SH-SY5Y (cell line): Measurements from ENCODE around the gene TRIM37.
A peak's percentile ranks its signal among the peaks of the same experiment; 100 is the strongest.

ENCODE experiments used
- GATA2 ChIP-seq: IDR thresholded peaks from 2 replicates; pipeline ENCODE4 v1.6.1; 2011; ENCODE audit warnings: mild to moderate bottlenecking, low read depth, low read length
- GATA3 ChIP-seq: IDR thresholded peaks from 2 replicates; pipeline ENCODE4 v1.6.1; 2011; ENCODE audit warnings: low read depth, mild to moderate bottlenecking, low read length, moderate library complexity

TRIM37 gene

GRCh38 chr17:59106463-59107305, at the start of gene TRIM37:
TRIM37 (minus strand) TSS chr17:59106880; CDS start chr17:59106461, 419 bp downstream.
- TF ChIP-seq GATA3 (no peak), GATA2 (peak; percentile 85)

DNA sequence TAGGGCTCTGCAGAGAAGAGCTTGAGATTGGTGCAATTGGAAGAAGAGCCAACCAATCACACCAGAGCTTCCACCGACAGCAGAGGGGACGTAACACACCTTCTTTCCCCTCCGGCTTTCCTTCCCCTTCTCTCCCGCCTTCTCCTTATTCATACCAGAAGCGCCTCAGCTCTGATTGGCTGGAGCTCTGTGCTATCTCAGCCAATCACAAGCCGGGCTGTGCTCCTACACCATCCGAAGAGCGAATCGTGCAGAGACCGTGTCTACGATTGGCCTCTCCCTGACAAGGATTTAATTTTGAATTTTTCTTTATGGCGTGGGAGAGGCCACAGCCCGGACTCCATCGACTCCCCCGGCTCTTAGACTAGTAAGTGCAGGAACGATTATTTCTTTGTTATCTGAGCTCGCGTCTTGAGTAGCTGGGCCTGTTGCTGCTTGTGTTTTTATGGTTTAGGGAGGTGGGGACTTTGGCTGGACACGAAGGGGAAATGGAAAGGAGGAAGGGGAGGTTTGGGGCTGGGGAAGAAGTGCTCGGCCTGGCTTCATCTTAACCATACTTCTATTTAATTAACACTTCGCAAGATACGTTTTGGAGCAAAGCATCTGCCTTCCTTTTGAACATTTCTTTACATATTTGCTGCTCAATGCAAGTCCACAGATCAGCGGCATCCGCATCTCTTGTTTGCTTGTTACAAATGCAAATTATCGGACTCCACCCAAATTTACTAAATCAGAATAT, 48.9 kb upstream of the TRIM37 start, which contains the start of gene PRR11:
PRR11 (plus strand) TSS at position 308 of the 739 bp plus-strand sequence. CDS start 14,007 bp downstream, outside the sequence.
- TF ChIP-seq GATA2 (no peak), GATA3 (no peak)

- TF ChIP-seq GATA3, result no peak
- TF ChIP-seq GATA2, result peak; percentile 68
These were observed 48.2 kb upstream of the TRIM37 start, which contains the start of gene SKA2 for GRCh38 chr17:59154721-59155438. SKA2 (minus strand) TSS chr17:59155186; CDS start chr17:59155163, 23 bp downstream.

- TF ChIP-seq GATA2, result no peak
These were observed 47.6 kb upstream of the TRIM37 start for GRCh38 chr17:59154292-59154720.

DNA sequence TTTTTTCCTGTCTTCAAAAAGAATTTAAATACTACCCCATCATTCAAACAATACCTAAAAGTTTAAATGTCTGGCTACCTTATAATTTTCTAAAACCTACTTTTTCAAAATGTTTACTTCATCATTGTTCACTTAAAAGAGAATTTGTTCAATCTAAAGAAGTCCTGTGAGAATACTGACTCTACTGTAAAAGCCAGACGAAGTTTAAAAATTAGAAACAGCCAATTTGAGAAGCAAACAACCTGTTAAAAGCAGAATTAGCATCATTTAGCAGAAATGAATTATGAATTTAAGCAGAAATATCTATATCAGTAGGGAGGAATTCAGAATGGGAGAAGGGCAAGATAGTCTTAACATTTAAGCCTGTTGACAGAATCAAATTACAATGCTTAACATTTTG, 46.2 kb upstream of the TRIM37 start:
- no peak for TF ChIP-seq GATA3

- TF ChIP-seq GATA2, result no peak
- TF ChIP-seq GATA3, result no peak
These were observed 44.9 kb upstream of the TRIM37 start for GRCh38 chr17:59151591-59151990.

DNA sequence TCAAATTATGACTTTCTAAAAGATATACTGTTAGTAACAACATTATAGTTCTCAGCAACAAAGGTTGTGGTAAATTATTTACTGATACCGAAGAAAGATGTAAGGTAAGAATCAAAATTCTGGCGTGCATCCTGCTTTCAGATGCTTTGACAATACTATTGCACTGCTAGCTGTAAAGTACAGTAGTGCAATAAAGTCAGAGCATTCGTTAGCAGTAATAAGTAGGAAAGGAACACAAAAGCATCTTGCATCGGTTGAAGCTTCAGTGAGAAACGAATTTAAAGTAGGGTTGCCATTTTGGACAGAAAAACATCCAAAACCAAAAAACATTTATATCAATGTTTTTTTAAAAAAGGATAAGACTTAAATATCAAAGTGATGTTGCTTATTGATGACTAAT, 44.3 kb upstream of the TRIM37 start:
- TF ChIP-seq GATA2 (no peak), GATA3 (no peak)

- TF ChIP-seq GATA2 (no peak), GATA3 (no peak)
These were observed 43.3 kb upstream of the TRIM37 start for GRCh38 chr17:59149841-59150511.

- TF ChIP-seq GATA2 (no peak), GATA3 (no peak)
These were observed 42.4 kb upstream of the TRIM37 start for GRCh38 chr17:59149051-59149450.

- no peak for TF ChIP-seq GATA2
- no peak for TF ChIP-seq GATA3
These were observed 39.0 kb upstream of the TRIM37 start for GRCh38 chr17:59145571-59146096.

DNA sequence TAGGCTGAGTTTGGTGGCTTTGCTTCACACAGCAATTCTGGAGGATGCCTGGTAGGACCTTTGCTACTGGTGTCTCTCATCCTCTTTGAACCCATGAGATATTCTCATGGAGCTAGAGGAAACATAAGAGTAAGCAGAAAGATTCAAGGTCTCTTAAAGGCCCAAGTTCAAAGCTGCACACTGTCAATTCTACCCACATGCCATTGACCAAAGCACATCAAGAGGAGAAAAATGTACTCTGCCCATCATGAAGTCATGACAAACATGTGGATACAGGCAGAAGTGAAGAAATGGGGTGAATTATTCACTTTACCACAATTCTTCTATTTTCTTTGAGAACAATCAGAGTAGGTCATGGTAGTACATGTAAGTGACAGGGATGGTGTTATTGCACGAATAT, 35.2 kb upstream of the TRIM37 start:
- TF ChIP-seq GATA3, result no peak
- no peak for TF ChIP-seq GATA2

- TF ChIP-seq GATA2, result no peak
These were observed 33.3 kb upstream of the TRIM37 start for GRCh38 chr17:59139939-59140338.

GRCh38 chr17:59131131-59131530, 24.5 kb upstream of the TRIM37 start:
- TF ChIP-seq GATA2 (no peak), GATA3 (no peak)

DNA sequence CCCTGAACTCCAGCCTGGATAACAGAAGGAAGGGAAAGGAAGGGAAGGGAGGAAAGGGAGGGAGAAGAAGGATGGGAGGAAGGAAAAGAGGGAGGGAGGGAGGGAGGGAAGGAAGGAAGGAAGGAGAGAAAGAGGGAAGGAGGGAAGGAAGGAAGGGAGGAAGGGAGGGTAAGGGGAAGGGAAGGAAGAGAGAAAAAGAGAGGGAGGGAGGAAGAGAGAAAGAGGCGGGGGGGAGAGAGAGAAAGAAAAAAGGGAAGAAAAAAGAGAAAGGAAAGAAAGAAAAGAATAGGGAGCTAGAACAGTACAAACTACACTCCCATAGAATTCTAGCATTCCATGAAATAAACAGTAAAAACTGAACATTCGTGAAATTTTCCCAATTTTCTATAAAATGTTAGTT, 23.1 kb upstream of the TRIM37 start:
- TF ChIP-seq GATA3 (no peak), GATA2 (no peak)
